ENCODE results near the gene G2E3. TPM values are rescaled to one million over a fixed set of nuclear protein-coding genes. Genes with fewer than 3 reads are reported as not detected.

The G2E3 gene
- total and polyA plus RNA-seq, 2 of the 13 experiments (the other 11 are each of a cell fraction or from before 2014, with no cell fraction given): 22.8 to 63.0 TPM

GRCh38 chr14:30621940-30622830, 63.2 kb downstream of the G2E3 start, which contains the start of gene SCFD1 (continued):
- TF ChIP-seq RNF219 (CRISPR knock-in tag; IDR thresholded peaks at IDR 0.05): 0 out of 2 replicates have a peak, but pooled peaks have one; percentile 35
- TF ChIP-seq SRSF4 (IDR thresholded peaks at IDR 0.05; ENCODE audit: low read depth, low read length, poor library complexity, severe bottlenecking): peak; percentile 65
- TF ChIP-seq ATF4 (CRISPR knock-in tag; IDR thresholded peaks at IDR 0.05): peak in 1 of 2 experiments; percentile 92; a peak in 2 of 4 replicates
- peak; percentile 98 for TF ChIP-seq ZBTB38 (CRISPR knock-in tag; IDR thresholded peaks at IDR 0.05)
- TF ChIP-seq JARID2 (CRISPR knock-in tag; IDR thresholded peaks at IDR 0.05; ENCODE audit: insufficient replicate concordance): peak; percentile 98
- TF ChIP-seq NR2F2 (IDR thresholded peaks at IDR 0.05; ENCODE audit: borderline replicate concordance, low read depth): no peak; the same call in 1 of the 2 replicates
- no peak for TF ChIP-seq TCF12 (IDR thresholded peaks at IDR 0.05)
- TF ChIP-seq TCF12 (CRISPR knock-in tag; IDR thresholded peaks at IDR 0.05): peak; percentile 97
- TF ChIP-seq, protein P1, sequence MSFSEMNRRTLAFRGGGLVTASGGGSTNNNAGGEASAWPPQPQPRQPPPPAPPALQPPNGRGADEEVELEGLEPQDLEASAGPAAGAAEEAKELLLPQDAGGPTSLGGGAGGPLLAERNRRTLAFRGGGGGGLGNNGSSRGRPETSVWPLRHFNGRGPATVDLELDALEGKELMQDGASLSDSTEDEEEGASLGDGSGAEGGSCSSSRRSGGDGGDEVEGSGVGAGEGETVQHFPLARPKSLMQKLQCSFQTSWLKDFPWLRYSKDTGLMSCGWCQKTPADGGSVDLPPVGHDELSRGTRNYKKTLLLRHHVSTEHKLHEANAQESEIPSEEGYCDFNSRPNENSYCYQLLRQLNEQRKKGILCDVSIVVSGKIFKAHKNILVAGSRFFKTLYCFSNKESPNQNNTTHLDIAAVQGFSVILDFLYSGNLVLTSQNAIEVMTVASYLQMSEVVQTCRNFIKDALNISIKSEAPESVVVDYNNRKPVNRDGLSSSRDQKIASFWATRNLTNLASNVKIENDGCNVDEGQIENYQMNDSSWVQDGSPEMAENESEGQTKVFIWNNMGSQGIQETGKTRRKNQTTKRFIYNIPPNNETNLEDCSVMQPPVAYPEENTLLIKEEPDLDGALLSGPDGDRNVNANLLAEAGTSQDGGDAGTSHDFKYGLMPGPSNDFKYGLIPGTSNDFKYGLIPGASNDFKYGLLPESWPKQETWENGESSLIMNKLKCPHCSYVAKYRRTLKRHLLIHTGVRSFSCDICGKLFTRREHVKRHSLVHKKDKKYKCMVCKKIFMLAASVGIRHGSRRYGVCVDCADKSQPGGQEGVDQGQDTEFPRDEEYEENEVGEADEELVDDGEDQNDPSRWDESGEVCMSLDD (CRISPR knock-in tag; IDR thresholded peaks at IDR 0.05; ENCODE audit: borderline replicate concordance): peak; percentile 90; the same call in 1 of the 2 replicates
- TF ChIP-seq, protein P2, sequence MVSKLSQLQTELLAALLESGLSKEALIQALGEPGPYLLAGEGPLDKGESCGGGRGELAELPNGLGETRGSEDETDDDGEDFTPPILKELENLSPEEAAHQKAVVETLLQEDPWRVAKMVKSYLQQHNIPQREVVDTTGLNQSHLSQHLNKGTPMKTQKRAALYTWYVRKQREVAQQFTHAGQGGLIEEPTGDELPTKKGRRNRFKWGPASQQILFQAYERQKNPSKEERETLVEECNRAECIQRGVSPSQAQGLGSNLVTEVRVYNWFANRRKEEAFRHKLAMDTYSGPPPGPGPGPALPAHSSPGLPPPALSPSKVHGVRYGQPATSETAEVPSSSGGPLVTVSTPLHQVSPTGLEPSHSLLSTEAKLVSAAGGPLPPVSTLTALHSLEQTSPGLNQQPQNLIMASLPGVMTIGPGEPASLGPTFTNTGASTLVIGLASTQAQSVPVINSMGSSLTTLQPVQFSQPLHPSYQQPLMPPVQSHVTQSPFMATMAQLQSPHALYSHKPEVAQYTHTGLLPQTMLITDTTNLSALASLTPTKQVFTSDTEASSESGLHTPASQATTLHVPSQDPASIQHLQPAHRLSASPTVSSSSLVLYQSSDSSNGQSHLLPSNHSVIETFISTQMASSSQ (IDR thresholded peaks at IDR 0.05; ENCODE audit: low read depth): peak; percentile 74; the same call in 1 of the 2 replicates
- TF ChIP-seq, protein P2 (CRISPR knock-in tag; IDR thresholded peaks at IDR 0.05; ENCODE audit: borderline replicate concordance): peak; percentile 96; the same call in 1 of the 2 replicates
- peak; percentile 100 for TF ChIP-seq BRD4 (CRISPR knock-in tag; IDR thresholded peaks at IDR 0.05)
- TF ChIP-seq EEA1 (CRISPR knock-in tag; IDR thresholded peaks at IDR 0.05; ENCODE audit: borderline replicate concordance): peak; percentile 97; the same call in 1 of the 2 replicates
- peak; percentile 96 for TF ChIP-seq ZFP41 (CRISPR knock-in tag; IDR thresholded peaks at IDR 0.05; ENCODE audit: borderline replicate concordance)
- TF ChIP-seq ZNF792 (CRISPR knock-in tag; IDR thresholded peaks at IDR 0.05): peak; percentile 99
- 0 out of 2 replicates have a peak, but pooled peaks have one; percentile 60 for TF ChIP-seq MTA3 (CRISPR knock-in tag; IDR thresholded peaks at IDR 0.05)
- TF ChIP-seq ZNF550 (CRISPR knock-in tag; IDR thresholded peaks at IDR 0.05; ENCODE audit: borderline replicate concordance): peak; percentile 96; the same call in 1 of the 2 replicates
- 0 out of 2 replicates have a peak, but pooled peaks have one; percentile 96 for TF ChIP-seq ZNF83 (CRISPR knock-in tag; IDR thresholded peaks at IDR 0.05; ENCODE audit: borderline replicate concordance)
